Left lobe of liver (tissue), 2 donors: ENCODE data around the gene LEMD1. TPM values are rescaled to one million over a fixed set of nuclear protein-coding genes. Genes with fewer than 3 reads are reported as not detected.

Experiments used
- ATAC-seq: fragments of 200-7000 bp; cut with Tn5 transposase; one replicate; pipeline ENCODE4 v1.9.1; 2020; ENCODE audit warnings: mild to moderate bottlenecking, moderate library complexity
- DNase-seq: peaks from one replicate; pipeline ENCODE4 v3.0.0-alpha.2; 2020; ENCODE audit warnings: low spot score
- total RNA-seq: library from RNA; stranded (reverse); gene quantifications from one replicate; pipeline ENCODE4 v1.2.1, GENCODE V29; 2021
- donor health status: DM: no; HTN: no; CAD: no; lungs with moderate emphysema.
- donor health status: DM: no; HTN: yes; CAD: no.

Gene LEMD1
- not detected for total RNA-seq

DNA sequence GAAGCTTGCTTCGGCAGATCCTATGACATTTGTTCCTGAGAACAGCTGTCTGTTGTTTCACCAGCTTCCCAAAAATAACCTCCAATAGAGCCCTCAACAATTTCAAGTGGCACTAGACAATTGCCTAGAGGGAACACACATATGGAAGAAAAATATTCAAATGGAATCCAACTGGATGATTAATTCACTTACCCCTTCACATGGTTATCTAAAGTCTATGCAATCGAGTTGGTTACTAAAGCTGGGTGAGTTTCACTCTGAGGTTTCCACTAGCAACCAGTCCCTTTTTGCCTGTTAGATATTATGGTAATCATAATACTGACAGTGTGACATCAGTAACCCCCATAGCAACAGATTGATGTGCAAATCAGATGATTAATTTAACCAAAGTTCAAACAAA, at the start of gene LEMD1:
Gene LEMD1, minus strand, starts transcription at position 259 of the 400 bp plus-strand sequence. CDS start 1,520 bp downstream, outside the sequence.
- DNase-seq = no peak
- no peak for ATAC-seq

DNA sequence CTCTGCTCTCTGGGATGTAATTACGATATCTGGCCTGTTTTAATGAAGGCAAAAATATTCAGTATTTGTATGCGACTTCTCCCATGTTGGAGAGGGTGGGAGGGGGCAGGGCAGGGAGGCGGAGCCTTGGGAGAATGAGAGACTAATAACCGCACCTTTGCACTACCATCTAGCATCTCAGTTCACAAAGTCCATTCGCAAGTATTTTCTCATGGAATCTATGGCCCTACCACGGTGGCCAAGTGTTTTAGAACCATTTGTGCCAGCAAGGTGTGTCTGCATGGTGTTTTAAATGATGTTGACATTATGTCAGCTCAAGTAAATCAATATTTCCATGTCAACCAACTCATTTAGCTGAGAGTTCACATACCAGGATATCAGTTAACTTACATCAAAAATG, 48.3 kb upstream of the LEMD1 start:
- ATAC-seq (no peak), DNase-seq (no peak)

DNA sequence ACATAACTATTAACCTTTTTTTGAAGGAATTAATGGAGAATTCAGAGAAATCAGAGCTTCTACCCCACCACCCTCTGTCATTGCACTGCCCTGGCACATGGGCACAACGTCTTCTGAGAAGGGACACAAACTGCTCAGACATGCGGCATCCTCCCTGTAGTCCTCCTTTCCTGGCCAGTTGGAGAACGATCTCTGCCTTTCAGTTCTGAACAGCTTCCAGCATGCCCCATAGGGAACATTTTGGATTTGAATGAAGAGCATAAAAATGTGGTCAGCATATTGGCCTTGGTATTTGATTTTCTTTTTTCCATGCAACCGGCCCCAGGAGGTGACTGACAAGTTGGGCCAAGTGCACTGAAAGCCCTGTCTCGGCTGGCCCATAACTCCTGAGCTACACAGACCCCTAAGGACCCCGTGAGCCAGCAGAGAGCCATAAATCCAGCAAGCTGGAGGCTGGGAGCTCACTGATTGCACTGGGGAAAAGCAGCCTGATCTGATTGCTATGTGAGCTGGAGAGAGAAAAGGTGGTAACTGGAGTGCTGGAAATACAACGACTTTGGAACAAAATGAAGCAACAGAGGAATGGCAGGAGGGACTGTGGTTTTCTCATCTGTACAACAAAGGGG, 44.9 kb upstream of the LEMD1 start:
- DNase-seq = no peak

DNA sequence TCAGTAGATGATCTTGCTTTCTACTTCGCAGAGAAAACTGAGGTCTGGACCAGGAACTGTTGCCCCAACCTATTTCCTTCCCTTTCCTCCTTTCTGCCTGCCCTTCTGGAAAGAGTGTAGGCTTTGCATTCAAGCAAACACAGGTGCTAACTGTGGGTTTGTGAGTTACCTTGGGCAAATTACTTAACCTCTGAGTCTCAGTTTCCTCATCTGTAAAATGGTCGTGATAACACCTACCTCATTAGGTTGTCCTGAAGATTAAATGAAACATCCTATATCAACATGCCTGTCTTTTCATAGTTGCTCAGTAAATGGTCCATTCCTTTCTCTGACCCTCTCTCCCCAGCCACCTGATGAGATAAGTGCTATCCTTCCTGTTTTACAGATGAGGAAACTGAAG, 43.5 kb upstream of the LEMD1 start:
- ATAC-seq = no peak

More for the DNA sequence above, 44.9 kb upstream of the LEMD1 start:
- no peak for ATAC-seq

GRCh38 chr1:205458777-205459566, 37.1 kb upstream of the LEMD1 start:
- peak; percentile 75 for ATAC-seq
- DNase-seq = no peak

More for the DNA sequence above, 43.5 kb upstream of the LEMD1 start:
- no peak for DNase-seq

- ATAC-seq = no peak
These were observed 35.3 kb upstream of the LEMD1 start for GRCh38 chr1:205456868-205457745.

GRCh38 chr1:205456383-205456867, 34.6 kb upstream of the LEMD1 start:
- ATAC-seq = peak; percentile 15
- no peak for DNase-seq

More at GRCh38 chr1:205456868-205457745, 35.3 kb upstream of the LEMD1 start:
- no peak for DNase-seq

- DNase-seq (no peak), ATAC-seq (no peak)
These were observed 33.9 kb upstream of the LEMD1 start, which contains the start of gene BLACAT1 for GRCh38 chr1:205455581-205456382. BLACAT1 (minus strand) TSS chr1:205456045.

- no peak for DNase-seq
- no peak for ATAC-seq
These were observed 33.1 kb upstream of the LEMD1 start for GRCh38 chr1:205454903-205455335.

- DNase-seq (no peak), ATAC-seq (no peak)
These were observed 31.6 kb upstream of the LEMD1 start for GRCh38 chr1:205453466-205453865.

DNA sequence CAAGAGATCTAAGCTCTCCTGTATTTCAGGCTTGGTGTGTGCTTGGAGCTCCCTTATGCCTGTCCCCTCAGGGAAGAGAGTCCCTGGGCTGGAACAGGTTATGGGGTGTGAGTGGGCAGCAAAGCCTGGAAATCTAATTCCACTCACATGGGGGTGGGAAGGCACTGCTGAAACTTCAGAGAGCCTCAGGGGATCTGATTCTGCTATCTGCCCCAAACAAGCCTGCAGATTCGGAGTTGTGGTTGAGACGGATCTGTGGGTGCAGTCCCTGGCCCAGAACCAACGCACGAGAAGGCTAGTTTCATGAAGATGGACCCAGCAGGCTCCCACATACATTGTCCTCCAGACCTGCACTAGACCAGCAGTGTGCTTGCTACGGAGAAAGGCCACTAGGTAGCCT, 31.1 kb upstream of the LEMD1 start:
- ATAC-seq (no peak), DNase-seq (no peak)

GRCh38 chr1:205452364-205452763, 30.5 kb upstream of the LEMD1 start:
- DNase-seq (no peak), ATAC-seq (no peak)

DNA sequence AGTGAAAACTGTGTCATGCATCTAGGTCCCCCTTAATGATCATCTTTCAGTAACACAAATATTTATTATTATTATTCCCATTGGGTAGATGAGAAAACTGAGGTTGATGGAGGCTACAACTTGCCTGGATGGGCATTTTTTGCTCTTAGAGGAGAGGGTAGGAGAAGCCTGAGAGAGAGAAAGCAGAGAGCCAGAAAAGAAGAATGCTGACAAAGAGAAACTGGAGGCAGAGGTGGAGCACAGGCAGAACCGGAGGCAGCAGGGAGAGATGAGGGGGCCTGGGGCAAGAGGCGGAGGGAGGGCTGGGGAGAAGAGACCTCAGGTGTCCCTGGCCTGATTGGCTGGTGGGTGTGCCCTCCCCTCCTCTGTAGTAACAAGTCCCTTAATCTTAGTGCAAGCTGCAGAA, 29.9 kb upstream of the LEMD1 start:
- DNase-seq (no peak), ATAC-seq (no peak)

DNA sequence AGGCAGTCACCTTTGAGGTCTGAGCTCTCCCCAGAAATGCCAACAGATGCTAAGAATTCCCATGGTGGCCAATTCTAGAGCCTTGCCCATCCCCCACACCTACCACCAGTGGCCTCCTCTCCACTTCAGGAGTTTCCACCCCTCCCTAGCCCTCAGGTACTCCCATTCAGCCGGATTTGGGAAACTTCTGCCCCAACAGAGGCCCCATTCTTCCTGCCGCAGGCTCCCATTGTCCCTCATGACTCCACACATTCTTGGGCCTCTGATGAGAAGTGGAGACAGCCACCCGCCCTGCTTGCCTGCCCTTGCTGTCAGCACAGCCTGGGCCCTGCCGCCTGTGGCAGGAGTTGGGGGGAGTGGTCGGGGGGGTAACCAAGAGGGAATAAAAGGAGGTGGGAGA, 29.3 kb upstream of the LEMD1 start:
- no peak for DNase-seq
- ATAC-seq = no peak

- no peak for ATAC-seq
- DNase-seq = no peak
These were observed 28.6 kb upstream of the LEMD1 start for GRCh38 chr1:205450448-205450847.

DNA sequence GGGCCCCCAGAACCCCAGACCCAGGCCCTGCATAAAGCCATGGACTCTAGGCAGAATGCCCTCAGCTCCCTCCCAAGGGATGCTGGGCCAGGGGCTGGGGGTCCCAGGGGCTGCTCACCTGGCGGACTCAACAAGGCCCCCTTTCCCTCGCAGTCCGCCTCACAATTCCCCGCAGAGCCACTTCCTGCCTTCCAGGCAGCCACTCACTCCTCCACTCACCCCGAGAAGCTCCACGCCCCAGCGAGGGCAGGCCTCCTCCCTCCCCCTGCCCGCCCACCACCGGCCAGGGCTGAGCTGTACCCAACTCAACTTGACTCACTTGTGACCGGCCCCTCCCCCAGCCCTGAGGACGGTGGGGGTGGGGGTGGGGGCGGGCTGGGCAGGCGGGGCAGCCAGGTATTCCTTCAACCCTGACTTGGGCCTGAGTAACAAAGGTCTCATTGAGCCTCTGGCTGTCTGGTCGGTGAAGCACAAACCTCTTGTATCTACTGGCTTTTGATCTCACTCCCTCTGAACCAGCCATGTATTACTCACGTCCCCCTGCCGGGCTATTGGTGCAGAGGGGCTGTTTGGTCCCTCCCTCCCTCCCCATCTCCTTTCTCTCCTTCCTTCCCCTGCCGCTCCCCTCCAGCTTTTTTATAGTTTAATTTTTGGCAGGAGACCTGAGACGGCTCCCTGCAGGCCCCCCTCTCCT, 28.0 kb upstream of the LEMD1 start:
- ATAC-seq (no peak), DNase-seq (no peak)

DNA sequence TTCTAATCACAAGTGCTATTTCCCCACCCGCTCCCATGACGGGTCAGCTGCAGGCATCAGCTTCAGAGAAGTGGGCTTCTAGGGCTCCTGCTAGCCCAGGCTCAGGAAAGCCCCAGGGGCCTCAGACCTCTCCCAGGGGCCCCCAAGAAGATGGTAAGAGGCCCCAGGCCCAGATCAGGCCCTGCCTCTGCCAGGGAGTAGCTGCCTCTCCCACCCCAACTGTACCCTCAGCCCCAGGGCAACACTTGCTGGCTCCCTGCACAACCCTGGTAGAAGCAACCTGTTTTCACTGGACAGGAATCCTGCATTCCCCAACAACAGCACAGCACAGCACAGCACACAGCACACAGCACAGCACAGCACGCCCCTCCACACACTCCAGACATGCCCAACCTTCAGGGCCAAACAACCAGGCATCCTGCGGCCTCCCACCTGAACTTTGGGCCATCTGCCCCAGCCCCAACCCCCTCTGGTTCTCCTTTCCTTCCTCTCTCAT, 27.4 kb upstream of the LEMD1 start:
- no peak for DNase-seq
- no peak for ATAC-seq

GRCh38 chr1:205448540-205449253, 26.8 kb upstream of the LEMD1 start:
- ATAC-seq (no peak), DNase-seq (no peak)
